ENCODE data around the gene PTF1A.

DNA sequence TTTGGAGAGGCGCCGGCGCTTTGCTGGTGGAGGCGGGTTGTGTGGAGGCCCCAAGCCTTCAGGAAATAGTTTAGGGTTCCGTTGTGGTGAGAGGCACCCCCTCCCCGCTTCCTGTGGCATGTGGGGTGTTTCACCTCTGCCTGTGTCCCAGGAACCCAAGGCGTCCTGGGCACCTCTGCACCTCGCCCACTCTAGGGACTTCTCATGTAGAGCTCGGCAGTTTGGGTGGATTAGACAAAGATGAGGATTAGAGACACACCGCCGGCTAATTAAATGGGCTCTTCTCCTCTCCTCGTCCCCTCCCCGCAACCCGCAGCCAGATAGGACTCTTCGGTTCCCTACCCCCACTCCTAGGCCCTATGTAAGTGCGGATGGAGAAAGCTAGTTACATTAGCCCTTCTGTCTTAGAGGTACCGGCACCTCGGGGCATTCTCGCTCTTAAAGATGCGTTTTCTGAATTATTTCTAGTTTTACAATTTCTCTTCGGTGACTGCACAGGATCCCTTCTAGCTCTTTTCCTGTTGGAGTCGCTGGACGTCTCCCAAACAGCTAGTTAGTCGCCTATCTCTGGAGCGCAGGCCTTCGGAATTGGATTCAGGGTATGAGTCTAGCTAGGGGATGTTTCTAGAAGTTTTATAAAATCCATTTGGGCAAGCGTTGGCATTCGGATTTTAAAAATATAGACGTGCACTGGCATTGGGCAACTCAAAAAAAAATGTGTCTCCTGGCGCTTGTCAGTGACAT lies 7.8 kb downstream of the PTF1A start:
- TF ChIP-seq, protein P1, sequence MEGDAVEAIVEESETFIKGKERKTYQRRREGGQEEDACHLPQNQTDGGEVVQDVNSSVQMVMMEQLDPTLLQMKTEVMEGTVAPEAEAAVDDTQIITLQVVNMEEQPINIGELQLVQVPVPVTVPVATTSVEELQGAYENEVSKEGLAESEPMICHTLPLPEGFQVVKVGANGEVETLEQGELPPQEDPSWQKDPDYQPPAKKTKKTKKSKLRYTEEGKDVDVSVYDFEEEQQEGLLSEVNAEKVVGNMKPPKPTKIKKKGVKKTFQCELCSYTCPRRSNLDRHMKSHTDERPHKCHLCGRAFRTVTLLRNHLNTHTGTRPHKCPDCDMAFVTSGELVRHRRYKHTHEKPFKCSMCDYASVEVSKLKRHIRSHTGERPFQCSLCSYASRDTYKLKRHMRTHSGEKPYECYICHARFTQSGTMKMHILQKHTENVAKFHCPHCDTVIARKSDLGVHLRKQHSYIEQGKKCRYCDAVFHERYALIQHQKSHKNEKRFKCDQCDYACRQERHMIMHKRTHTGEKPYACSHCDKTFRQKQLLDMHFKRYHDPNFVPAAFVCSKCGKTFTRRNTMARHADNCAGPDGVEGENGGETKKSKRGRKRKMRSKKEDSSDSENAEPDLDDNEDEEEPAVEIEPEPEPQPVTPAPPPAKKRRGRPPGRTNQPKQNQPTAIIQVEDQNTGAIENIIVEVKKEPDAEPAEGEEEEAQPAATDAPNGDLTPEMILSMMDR (IDR thresholded peaks at IDR 0.05 in 8 of 11, conservative IDR thresholded peaks at IDR 0.05 in 3 of 11) = no peak
- TF ChIP-seq POLR2A (IDR thresholded peaks at IDR 0.05) = no peak

All from spleen (tissue), 7 donors.